ENCODE measurements around the gene PHYHIPL. TPM values are rescaled to one million over a fixed set of nuclear protein-coding genes. Genes with fewer than 3 reads are reported as not detected.

The PHYHIPL gene
- total and polyA plus RNA-seq, 2 donors (not counting 1 experiment from before 2014, with no cell fraction given) = 0.02 TPM; not detected in 1

DNA sequence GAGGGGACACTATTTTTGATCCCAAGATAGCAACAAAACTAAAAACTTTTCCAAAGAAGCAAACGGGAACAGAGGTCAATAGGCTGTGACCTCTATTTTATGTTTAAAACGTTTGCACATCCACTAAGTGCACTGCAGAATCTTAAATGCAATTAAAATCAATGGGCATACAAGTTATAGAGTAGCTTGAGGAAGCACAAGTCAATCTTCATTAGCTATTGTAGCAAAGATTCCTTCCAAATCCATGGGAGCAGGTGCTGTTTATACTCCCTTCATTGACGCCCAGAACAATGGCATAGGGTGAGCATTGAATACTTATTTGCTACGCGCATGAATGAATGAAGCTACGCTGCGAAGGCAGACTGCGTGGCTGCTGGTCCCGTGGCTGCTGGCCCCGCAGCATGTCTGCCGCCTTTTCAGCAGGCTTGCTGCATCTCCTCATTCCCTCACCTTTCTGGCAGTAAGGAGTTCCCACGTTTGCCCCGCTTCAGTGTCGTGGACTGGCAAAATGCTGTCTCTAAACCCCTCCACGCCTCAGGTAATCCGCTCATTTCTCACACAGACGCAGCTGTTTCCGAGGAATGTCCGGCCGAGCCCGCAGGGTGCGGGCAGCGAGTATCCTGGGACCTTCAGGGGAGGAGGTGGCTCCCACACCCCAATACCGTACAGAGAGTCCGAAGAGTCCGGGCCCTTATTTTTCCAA is 754 bp upstream of the PHYHIPL start:
- TF ChIP-seq, protein P1, sequence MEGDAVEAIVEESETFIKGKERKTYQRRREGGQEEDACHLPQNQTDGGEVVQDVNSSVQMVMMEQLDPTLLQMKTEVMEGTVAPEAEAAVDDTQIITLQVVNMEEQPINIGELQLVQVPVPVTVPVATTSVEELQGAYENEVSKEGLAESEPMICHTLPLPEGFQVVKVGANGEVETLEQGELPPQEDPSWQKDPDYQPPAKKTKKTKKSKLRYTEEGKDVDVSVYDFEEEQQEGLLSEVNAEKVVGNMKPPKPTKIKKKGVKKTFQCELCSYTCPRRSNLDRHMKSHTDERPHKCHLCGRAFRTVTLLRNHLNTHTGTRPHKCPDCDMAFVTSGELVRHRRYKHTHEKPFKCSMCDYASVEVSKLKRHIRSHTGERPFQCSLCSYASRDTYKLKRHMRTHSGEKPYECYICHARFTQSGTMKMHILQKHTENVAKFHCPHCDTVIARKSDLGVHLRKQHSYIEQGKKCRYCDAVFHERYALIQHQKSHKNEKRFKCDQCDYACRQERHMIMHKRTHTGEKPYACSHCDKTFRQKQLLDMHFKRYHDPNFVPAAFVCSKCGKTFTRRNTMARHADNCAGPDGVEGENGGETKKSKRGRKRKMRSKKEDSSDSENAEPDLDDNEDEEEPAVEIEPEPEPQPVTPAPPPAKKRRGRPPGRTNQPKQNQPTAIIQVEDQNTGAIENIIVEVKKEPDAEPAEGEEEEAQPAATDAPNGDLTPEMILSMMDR (conservative IDR thresholded peaks at IDR 0.05 in 1 of 2, IDR thresholded peaks at IDR 0.05 in 1 of 2; ENCODE audit: low read depth in 1 of 2, low read length in 2 of 2) = no peak
- TF ChIP-seq EZH2 (IDR thresholded peaks at IDR 0.05; ENCODE audit: low read length, missing control alignments) = peak; percentile 72
- H4K20me1 ChIP-seq (ENCODE audit: control insufficient read depth, extremely low read depth, insufficient read depth, low read length) = no peaks in the 10 kb centered on the region
- peaks cover 3% of the 10 kb centered on the region for H3K4me1 ChIP-seq (ENCODE audit: control insufficient read depth, extremely low read depth, insufficient read depth, low read length)
- H3K36me3 ChIP-seq (ENCODE audit: control insufficient read depth, insufficient read depth, low read length) = no peaks in the 10 kb centered on the region
- H3K4me3 ChIP-seq (replicated peaks in 1 of 4; ENCODE audit: control extremely low read depth in 1 of 4, insufficient read depth in 1 of 4, low read depth in 3 of 4, low read length in 4 of 4) = no peak overlapping the region
- H3K9ac ChIP-seq (ENCODE audit: insufficient read depth, low read length) = no peak overlapping the region
- H3K79me2 ChIP-seq (ENCODE audit: control insufficient read depth, insufficient read depth, low read length) = no peaks in the 10 kb centered on the region
- H3K27me3 ChIP-seq (ENCODE audit: control insufficient read depth, insufficient read depth, low read length) = peaks cover 24% of the 10 kb centered on the region
- H3K27ac ChIP-seq (ENCODE audit: insufficient read depth, low read length) = no peak overlapping the region
- H3K4me2 ChIP-seq (ENCODE audit: extremely low read depth, insufficient read depth, low read length) = peak overlapping the region; percentile 33
- no peak for DNase-seq (ENCODE audit: low read depth in 2 of 2)
- no peak overlapping the region for H2AFZ ChIP-seq (ENCODE audit: low read length)
- H3K9me3 ChIP-seq (ENCODE audit: control insufficient read depth, insufficient read depth, low read depth, low read length) = no peaks in the 10 kb centered on the region

DNA sequence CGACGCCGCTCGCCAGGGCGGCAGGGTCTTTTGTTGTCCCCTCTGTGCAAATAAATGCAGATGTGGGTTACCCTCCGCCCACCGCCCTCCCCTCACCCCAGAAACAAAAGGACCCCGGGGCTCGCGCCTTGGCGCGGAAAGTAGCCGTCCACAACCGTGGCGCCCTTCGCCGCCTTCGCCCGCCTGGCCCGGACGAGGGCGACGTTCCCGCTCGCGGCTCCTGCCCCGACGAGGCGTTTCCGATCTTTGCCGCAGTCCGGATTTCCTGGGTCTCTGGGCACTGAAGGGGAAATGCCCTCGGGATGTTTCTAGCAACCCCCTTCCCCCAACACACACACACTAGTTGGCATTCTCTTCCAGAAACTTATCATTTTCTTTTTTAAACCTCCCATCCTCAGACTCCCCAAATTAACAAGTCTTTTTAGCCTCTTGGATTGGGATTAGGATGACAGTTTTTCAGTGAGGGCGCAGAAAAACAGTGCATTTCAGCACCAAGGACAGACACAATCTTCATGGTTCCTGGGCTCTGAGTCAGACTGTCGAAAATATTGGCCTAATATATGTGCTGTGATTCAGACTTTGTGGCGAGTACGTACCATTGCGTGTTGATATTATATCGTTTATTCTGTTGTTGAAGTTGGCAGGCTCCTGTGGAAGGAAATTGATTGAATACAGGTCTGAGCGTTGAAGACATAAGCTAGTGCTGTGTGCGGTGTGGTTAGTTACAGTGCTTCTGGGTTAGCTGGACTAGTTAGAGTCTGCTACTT is 771 bp downstream of the PHYHIPL start:
- peak overlapping the region; percentile 49 for H3K4me2 ChIP-seq (ENCODE audit: extremely low read depth, insufficient read depth, low read length)

DNA sequence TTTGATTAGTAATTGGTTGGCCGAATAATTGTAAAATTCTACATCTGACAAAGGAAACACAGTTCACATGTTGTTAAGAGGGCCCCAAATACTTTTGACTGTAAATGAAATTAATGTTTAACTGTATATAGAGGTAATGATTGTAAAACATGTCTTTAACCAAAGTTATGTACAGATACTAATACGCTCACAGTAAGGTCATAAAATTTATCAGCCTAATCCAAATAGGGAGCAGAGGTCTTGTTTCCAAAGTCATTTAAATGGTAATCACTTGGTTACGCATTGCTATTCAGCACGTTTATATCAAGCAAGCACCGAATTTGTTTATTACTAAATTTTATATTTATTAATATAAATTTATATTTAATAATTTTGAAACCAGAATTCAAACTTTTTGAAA is 1.4 kb downstream of the PHYHIPL start:
- H3K9ac ChIP-seq (ENCODE audit: insufficient read depth, low read length) = no peak overlapping the region
- no peak overlapping the region for H3K27ac ChIP-seq (ENCODE audit: insufficient read depth, low read length)
- H3K4me1 ChIP-seq (ENCODE audit: control insufficient read depth, extremely low read depth, insufficient read depth, low read length) = peaks cover 3% of the 10 kb centered on the region
- no peaks in the 10 kb centered on the region for H4K20me1 ChIP-seq (ENCODE audit: control insufficient read depth, extremely low read depth, insufficient read depth, low read length)
- H3K79me2 ChIP-seq (ENCODE audit: control insufficient read depth, insufficient read depth, low read length) = no peaks in the 10 kb centered on the region
- no peak for DNase-seq (ENCODE audit: low read depth in 2 of 2)
- H2AFZ ChIP-seq (ENCODE audit: low read length) = no peak overlapping the region
- no peak for TF ChIP-seq EZH2 (IDR thresholded peaks at IDR 0.05; ENCODE audit: low read length, missing control alignments)
- TF ChIP-seq, protein P1 (conservative IDR thresholded peaks at IDR 0.05 in 1 of 2, IDR thresholded peaks at IDR 0.05 in 1 of 2; ENCODE audit: low read depth in 1 of 2, low read length in 2 of 2) = no peak
- no peaks in the 10 kb centered on the region for H3K9me3 ChIP-seq (ENCODE audit: control insufficient read depth, insufficient read depth, low read depth, low read length)
- H3K36me3 ChIP-seq (ENCODE audit: control insufficient read depth, insufficient read depth, low read length) = no peaks in the 10 kb centered on the region
- H3K27me3 ChIP-seq (ENCODE audit: control insufficient read depth, insufficient read depth, low read length) = peaks cover 24% of the 10 kb centered on the region
- no peak overlapping the region for H3K4me2 ChIP-seq (ENCODE audit: extremely low read depth, insufficient read depth, low read length)
- H3K4me3 ChIP-seq (replicated peaks in 1 of 4; ENCODE audit: control extremely low read depth in 1 of 4, insufficient read depth in 1 of 4, low read depth in 3 of 4, low read length in 4 of 4) = no peak overlapping the region

More for the DNA sequence above, 771 bp downstream of the PHYHIPL start:
- Histone ChIP-seq H3K4me3 (replicated peaks in 1 of 4; ENCODE audit: control extremely low read depth in 1 of 4, insufficient read depth in 1 of 4, low read depth in 3 of 4, low read length in 4 of 4) (peak overlapping the region in 2 of 4 experiments; percentile 15 to 23), H4K20me1 (ENCODE audit: control insufficient read depth, extremely low read depth, insufficient read depth, low read length) (no peaks in the 10 kb centered on the region), H3K9ac (ENCODE audit: insufficient read depth, low read length) (no peak overlapping the region), H3K79me2 (ENCODE audit: control insufficient read depth, insufficient read depth, low read length) (no peaks in the 10 kb centered on the region), H3K27me3 (ENCODE audit: control insufficient read depth, insufficient read depth, low read length) (peaks cover 24% of the 10 kb centered on the region), H3K27ac (ENCODE audit: insufficient read depth, low read length) (no peak overlapping the region), H2AFZ (ENCODE audit: low read length) (no peak overlapping the region), H3K9me3 (ENCODE audit: control insufficient read depth, insufficient read depth, low read depth, low read length) (no peaks in the 10 kb centered on the region), H3K36me3 (ENCODE audit: control insufficient read depth, insufficient read depth, low read length) (no peaks in the 10 kb centered on the region), H3K4me1 (ENCODE audit: control insufficient read depth, extremely low read depth, insufficient read depth, low read length) (peaks cover 3% of the 10 kb centered on the region)
- peak; percentile 90 to 91 for DNase-seq (ENCODE audit: low read depth in 2 of 2)
- TF ChIP-seq, protein P1 (conservative IDR thresholded peaks at IDR 0.05 in 1 of 2, IDR thresholded peaks at IDR 0.05 in 1 of 2; ENCODE audit: low read depth in 1 of 2, low read length in 2 of 2) = no peak
- peak; percentile 66 for TF ChIP-seq EZH2 (IDR thresholded peaks at IDR 0.05; ENCODE audit: low read length, missing control alignments)

All from fibroblast of lung (primary cell).